Stimulated activated CD4-positive, alpha-beta T cell treated with anti-CD3 and anti-CD28 coated beads, Interleukin-12 subunit alpha, Interleukin-12 subunit beta, amount 100 ng/mL, for 24 hours (primary cell): Measurements from ENCODE around the gene NPM1.
A peak's percentile ranks its signal among the peaks of the same experiment; 100 is the strongest.
"Not testable (repeated sequence)": the region's sequence is repeated elsewhere in the genome, so short reads cannot be mapped to it uniquely, and the experiment has no call there.

ENCODE experiments used
- DNase-seq, 2 experiments: peaks; one replicate each; pipeline ENCODE4 v3.0.0-alpha.2; 2020; ENCODE audit warnings: low read depth in 2 of 2

NPM1 gene

DNA sequence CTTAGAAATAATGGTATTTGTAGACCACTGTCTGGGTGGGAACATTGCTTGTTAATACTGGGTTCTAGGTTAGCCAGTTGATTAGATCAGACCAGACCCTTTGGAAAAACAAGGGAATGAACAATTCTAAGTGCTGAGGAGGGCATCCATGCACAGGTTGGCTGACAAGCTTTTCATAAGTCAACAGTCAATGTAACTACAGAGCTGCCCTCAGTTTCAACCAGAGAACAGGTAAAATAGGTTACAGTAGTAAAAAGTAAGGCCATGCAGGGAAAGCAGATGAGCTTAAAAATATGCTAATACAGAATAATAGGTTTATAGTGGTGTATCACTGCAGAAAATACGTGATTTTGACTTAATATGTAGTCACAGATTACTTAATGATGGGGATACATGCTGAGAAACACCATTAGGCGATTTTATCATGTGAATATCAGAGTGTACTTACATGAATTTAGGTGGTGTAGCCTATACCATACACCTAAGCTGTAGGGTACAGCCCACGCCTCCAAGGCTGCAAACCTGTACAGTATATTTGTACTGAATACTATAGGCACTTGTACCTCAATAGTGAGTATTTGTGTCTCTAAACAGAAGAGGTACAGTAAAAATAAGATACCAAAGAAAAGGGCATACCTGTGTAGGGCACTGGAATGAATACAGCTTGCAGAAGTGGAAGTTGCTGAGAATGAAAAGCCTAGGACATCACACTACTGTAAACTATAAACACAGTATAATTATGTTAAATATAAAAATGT lies 25.7 kb downstream of the NPM1 start:
- no peak for DNase-seq

DNA sequence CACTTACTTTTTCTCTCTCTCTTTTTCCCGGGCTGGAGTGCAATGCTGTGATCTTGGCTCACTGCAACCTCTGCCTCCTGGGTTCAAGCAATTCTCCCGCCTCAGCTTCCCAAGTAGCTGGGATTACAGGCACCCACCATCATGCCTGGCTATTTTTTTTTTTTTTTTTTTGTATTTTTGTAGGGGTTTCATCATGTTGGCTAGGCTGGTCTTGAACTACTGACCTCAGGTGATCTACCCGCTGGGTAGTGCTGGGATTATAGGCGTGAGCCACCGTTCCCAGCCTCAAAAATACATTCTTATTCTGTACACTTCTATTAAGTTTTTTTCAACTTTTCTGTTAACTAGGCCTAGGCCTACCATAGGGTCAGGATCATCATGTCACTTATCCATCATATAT lies 26.3 kb downstream of the NPM1 start:
- not testable (repeated sequence) for DNase-seq

DNA sequence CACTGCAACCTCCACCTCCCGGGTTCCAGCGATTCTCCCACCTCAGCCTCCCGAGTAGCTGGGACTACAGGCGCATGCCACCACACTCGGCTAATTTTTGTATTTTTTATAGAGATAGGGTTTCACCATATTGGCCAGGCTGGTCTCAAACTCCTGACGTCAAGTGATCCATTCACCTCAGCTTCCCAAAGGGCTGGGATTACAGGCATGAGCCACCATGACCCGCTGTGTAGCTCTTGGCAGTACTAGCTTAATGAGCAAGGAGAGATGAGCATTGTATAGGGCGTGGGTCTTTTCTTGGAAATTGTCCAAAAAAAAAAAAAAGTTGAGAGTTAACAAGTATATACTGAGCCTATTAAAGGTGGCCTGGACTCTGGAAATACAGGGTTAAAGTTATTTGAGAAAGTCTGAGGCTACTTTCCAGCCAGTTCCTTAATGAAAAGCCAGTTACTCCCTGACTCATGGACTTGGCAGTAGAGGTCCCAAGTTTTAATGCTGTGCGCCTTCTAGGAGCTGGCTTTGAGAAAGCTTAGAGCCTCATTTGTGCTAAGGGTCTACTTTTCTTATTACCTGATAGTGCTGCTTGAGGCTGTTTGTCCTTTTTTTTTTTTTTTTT lies 27.6 kb downstream of the NPM1 start:
- DNase-seq, result no peak

DNA sequence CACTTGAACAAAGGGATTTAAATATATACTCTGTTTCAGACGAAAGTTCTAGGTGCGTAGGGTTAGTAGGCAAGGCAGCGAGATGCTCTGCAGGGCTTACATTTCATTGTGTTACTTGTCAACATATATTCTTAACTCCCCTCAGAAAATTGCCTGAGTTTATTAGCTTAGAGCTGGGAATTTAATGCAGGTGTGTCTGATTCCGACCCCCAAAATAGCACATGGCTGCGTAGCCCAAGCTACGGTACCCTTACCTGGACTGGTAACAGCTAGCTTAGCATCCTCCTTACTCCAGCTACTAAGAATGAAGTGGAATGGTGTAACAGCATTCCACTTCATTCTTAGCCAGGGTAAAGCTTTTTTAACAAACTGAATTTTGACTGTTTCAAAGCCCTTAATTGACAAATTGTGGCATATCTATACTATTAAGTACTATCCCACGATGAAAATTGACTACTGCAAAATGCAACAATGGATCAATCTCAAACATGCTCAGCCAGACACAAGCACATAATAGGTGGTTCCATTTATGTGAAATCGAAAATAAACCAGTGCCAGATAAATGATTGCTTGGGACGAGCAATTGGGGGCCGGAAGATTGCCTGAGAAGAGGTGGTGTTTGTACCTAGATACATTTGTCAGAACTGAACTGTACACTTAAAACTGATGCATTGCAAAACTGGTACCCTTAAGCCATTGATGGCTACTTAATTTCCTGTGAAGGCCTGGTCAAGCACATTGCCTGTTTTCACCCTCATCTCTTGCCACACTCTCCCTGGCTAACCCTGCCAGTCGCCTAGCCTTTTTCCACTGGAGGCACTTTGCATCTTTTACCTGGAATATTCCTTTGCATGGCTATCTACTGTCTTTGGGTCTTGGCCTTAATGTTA lies 28.8 kb downstream of the NPM1 start:
- no peak for DNase-seq

DNA sequence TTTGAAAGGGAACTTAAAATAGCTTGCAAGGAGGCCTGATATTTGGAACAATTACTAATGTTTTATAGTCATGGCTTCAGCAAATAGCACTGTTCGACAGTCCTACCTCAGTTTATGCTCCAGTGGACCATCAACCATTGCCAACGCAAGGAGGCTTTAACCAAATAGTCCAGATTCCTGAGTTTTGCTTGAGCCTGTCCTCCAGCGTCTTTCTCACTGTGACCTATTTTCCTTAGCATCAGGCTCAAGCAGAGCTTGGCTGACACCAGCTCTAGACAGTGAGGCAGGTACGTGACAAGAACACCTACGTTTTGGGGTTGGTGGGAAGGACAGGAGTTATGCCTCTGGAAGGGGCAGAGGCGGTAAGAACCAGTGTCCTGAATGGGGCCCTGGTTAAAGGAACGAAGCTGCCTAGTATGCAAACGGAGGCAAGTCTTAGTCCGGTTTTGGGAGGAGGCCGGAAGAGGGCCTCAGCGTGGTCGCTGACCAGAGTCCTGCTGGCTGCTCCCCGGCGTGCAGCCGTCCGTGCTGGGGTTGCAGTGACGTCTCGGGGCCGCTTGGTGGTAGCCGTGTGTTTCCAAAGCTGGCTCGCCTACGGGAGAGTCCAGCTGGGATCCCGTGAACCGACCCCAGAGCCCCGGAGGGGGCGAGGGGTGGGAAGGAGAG lies 30.8 kb downstream of the NPM1 start:
- DNase-seq, result peak; percentile 40 to 46

DNA sequence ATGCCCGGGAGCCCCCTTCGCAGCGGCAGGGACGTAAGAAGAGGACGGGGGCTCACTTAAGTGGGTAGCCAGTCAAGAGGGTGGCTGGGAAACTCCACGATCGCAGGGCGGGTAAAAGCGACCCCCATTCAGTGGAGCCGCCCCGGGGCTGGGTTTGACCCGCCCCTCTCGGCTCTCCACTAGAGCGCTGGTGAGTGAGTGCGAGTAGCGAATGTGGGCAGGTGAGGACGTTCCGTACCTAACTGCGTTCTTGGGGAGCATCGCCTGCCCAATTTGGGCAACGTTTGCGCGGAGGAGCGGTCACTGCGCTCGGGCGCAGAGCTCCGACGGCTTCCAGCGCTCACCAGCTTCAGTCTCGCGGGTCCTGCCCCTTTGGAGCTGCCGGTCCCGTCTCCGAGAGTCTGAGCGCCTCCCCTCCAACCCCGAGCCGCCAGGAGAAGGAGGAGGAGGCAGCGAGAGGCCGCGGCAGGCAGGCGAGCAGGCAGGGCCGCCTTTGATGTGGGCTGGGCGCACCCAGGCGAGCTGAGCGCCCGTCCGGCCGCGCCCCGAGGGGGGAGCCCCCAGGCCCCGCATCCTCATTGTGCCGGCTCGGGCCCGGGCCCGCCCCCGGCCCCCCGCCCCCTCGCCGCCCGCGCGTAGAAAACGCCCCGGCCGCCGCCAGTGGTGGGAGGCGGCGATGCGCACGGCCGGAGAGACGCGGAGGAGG lies 31.5 kb downstream of the NPM1 start, which contains the start of gene FGF18:
Gene FGF18, plus strand, starts transcription at position 666 of the 706 bp plus-strand sequence. CDS start 553 bp downstream, outside the sequence.
- DNase-seq, result no peak

DNA sequence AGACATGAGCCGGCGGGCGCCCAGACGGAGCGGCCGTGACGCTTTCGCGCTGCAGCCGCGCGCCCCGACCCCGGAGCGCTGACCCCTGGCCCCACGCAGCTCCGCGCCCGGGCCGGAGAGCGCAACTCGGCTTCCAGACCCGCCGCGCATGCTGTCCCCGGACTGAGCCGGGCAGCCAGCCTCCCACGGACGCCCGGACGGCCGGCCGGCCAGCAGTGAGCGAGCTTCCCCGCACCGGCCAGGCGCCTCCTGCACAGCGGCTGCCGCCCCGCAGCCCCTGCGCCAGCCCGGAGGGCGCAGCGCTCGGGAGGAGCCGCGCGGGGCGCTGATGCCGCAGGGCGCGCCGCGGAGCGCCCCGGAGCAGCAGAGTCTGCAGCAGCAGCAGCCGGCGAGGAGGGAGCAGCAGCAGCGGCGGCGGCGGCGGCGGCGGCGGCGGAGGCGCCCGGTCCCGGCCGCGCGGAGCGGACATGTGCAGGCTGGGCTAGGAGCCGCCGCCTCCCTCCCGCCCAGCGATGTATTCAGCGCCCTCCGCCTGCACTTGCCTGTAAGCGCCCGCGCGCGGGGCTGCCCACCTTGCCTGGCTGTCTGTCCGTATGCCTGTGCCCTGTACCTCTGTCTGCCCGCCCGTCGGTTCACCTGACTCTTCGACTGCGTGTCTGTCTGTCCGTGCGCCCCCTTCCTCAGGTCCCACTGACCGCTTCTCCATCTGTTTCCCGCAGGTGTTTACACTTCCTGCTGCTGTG lies 32.2 kb downstream of the NPM1 start:
- no peak for DNase-seq

DNA sequence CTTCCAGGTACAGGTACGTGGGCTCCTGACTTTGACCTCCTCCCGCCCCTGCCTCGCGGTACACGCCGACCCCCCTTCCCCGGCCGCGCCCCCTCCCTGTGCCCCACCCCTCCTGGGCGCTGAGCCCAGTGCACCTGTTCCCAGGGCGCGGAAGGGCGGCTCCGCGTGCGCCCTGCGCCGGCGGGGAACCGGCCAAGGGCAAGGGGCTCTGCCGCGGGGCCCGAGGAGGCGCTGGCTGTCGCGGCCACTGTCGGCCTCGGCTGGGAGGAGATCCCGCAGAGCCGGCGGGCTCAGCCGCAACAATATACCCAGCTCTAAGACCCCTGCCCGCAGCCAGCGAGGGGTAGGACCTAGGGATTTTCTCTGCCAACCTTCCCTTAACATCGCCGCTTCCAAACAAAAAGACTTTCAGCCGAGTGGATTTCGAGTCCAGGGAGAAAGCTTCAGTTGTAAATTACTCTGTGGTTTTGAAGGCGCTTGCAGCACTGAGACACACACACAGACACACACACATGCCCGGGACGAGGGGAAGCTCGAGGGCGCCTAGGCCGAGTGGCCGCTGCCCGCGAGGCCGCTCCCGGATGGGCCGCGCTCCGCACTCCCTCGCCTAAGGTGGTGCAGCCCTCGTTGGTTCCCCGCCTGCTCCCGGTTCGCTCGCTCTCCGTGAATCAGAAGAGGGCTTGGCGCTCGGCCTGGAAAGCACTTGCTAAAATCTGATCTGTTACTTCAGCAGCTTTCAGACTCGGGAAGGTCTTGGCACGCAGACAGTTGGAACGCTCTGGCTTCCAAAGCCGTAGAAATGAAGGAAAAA lies 33.0 kb downstream of the NPM1 start:
- no peak for DNase-seq

DNA sequence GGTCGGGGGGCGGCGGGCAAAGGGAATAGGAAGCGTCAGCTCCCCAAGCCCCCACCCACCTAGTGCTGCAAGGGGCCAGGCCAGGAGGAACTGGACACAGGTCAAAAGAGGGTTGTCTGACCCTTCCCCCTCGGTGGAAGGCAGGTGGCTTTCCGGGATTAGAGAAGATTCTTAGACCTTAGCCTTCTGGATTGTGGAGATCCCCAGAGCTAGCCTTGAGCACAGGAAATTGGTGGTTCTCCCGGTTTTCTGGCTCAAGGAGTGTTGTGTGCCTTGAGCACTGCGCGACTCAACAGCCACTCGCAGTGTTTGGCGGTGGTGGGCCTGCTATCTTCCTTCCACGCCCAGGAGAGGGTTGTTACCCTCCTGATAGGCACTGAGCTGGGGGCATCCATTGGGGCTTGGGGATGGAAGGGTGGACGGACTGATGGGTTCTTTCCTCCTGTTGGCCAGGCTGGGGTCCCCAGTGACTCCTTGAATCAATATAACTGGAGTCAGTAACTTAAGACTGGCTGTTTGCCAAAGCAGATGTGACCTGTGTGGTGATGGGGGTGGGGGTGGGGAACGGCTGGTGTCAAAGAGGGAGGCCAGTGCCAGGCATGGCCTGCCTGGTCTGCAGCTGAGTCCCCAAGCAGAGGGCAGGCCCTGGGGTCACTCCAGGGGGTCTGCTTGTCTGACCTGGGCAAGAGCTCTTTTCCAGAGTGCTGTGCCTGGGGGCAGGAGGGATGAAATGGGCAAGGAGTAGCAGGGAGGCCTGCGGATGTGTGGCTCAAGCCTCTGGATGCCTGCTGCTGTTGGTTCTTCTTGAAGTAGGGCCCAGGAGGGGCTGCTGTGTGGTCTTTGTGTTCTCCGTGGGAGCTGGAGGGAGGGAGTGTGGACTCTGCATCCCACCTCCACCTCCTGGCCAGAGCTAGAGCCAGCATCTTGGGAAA lies 33.9 kb downstream of the NPM1 start:
- DNase-seq, result no peak

DNA sequence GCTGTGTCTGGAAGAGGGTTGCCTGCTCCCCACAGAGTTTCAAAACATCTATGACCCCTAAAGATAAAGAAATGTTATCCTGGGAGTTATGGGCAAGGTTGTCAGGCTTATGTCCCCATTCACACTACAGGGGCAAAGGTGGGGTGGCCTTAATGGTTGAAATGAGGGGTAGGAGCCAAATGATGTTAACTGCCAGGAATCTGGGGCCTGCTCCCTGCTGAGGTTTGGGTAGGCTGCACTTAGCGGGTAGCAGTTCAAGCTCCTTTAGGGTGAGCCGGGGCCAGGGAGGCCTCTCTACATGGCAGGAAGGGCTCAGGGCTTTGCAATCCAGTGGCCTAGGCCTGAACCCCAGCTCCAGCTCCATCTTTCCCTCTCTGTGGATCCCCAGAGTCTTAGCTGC lies 34.8 kb downstream of the NPM1 start:
- DNase-seq, result no peak

DNA sequence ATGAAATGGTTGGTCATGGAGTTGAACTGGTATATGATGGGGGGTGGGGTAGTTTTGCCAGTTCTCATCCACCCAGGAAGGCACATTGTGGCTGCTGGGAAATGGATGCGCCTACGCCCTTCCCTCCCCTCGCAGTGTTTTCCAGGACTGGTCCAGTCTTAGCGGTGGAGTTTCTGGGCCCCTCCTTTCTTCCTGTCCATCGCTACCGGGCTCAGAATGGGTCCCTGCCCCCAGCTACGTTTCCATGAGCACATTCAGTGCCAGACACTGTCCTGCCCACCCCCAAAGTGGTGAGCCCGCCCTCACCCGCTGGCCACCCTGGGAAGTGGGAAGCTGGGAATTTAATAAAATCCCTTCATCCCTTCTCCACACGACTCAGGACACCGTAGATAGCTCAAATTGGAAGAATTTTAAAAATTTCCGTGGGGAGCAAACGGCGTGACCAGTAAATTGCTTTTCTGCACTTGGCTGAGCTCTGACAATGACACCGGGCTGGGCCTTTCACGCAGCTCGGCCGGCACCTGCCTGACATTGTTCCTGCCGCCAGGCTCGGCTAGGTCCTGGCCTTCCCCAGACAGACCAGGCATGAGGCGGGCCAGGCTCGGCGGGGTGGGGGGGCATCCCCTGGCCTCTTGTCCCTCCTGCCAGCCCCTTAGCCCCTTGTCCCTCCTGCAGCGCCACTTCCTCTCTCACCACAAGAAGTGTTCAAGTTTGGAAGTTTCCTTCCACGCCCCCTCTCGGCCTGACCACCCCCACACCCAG lies 35.4 kb downstream of the NPM1 start:
- DNase-seq, result no peak

DNA sequence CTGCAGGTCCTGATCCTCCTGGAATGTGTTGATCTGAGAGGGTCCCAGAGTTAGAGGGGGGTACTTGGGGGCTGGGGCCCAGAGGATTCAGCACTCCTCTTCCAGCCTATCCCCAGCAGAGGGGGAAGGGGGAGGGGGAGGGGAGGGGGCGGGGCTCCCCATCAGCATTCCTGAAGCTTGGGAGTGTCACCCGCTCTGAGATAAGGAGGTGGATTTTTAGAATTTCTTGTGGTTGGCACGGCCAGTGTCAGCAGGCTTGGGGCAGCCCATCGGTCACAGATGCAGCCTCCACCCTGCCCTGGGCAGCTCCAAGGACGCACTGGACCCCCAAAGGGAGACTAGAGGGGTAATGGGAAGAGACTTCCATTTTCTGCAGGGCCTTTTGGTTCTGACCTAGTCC lies 37.1 kb downstream of the NPM1 start:
- DNase-seq, result no peak

DNA sequence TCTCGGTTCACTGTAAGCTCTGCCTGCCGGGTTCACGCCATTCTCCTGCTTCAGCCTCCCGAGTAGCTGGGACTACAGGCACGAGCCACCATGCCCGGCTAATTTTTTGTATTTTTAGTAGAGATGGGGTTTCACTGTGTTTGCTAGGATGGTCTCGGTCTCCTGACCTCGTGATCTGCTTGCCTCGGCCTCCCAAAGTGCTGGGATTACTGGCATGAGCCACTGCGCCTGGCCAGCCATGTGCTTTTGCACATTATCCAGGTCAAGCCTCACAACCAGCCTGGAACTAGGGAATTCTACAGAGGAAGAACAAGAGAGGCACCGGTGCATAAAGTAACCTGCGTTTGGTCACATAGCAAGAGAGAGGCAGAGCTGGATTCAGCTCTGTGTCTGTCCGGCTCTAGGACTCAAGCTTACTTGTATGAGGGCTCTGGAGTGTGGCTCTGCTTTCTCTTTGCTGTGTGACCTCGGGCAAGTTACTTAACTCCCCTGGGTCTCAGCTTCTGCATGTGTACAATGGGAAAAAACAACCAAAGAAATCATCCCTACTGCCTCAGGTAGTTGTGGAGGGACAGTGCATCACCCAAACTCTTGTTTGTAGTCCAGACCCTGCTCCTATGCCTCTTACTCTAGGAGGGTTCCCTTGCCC lies 38.1 kb downstream of the NPM1 start:
- no peak for DNase-seq

DNA sequence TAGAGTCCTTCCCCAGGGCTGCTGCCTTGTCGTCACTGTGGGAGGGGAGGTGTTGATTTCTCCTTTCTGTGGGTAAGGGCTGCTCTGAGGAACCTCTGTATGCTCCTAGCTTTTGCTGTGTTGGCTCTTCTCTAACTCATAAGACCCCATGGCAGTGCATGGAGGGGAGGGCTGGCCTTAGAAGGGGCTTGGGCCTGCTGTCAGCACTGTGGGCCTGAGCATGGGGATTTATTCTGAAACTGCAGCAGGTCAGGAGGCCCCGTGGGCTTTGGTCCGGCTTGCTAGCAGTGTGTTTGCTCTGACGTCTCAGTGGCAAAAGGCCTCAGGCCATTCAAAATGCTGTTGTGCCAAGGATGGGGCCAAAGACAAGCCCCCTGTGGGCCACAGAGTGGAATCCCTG lies 38.6 kb downstream of the NPM1 start:
- no peak for DNase-seq

DNA sequence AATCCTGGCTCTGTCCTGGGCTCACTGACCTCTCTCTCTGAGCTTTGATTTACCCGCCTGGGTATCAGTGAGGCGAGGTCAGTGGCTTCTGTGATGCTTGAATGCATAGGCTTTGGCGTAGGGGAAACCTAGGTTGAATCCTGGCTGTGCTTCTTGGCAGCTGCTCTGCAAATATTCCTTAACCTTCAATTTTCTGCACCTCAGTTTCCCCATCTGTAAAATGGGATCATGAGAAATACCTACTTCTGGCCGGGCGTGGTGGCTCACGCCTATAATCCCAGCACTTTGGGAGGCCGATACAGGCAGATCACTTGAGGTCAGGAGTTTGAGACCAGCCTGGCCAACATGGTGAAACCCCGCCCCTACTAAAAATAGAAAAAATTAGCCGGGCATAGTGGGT lies 39.0 kb downstream of the NPM1 start:
- DNase-seq, result no peak

DNA sequence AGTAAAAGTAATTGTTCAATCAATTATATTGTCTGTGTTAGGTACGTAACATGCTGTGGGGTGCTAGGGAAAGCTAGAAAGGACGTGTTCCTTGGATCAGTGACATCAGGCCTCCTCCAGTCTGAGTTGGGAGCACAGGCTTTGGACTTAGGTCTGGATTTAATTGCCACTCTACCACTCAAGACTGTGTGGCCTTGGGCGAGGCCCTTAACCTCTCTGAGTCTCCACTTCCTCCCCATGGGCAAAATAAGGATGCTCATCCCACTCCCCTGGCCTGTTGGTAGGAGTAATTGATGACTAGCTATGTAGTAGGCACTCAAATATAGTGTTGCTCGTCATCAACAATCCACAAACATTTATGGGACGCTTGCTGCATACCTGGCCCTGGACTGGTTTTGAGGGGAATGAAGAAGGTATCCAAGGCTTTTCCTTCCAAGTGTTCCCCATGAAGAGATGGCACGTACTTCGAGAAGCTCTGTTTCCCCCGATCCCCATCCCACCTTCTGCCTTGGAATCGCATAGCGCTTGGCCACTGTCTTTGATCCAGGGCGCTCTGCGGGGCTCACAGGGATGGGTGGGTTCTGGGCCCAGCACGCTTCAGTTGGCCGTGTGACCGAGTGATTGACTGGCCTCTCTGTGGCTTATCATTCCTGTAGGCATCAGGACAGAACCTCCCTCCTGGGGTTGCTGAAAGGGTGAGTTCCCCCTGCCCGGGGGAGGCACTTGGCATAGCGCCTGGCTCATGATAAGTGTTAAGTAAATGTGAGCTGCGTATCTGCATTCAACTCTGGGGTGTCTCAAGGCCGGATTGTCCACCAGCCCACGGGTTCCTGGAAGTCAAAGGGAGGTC lies 39.9 kb downstream of the NPM1 start:
- no peak for DNase-seq
